ENCODE data around the gene SLC39A2.

The SLC39A2 gene

GRCh38 chr14:21043974-21044618, 45.0 kb downstream of the SLC39A2 start:
- no peak for DNase-seq (ENCODE audit: low read depth in 2 of 2)

- no peak for DNase-seq (ENCODE audit: low read depth in 2 of 2)
These were observed 48.3 kb downstream of the SLC39A2 start for GRCh38 chr14:21047378-21047781.

GRCh38 chr14:21048638-21049037, 49.5 kb downstream of the SLC39A2 start:
- no peak for DNase-seq (ENCODE audit: low read depth in 2 of 2)

GRCh38 chr14:21049271-21049673, 50.2 kb downstream of the SLC39A2 start:
- DNase-seq (ENCODE audit: low read depth in 2 of 2), result no peak

GRCh38 chr14:21050597-21050996, 51.5 kb downstream of the SLC39A2 start:
- DNase-seq (ENCODE audit: low read depth in 2 of 2), result no peak
